Thoracic aorta (tissue), 2 donors: Measurements from ENCODE around the gene ZBTB42. TPM values are rescaled to one million over a fixed set of nuclear protein-coding genes. Genes with fewer than 3 reads are reported as not detected.

Source experiments
- ATAC-seq: fragments of 150-250 bp; one replicate; pipeline ENCODE4 v1.8.0; 2017; ENCODE audit warnings: low read depth; ENCODE audit not compliant: insufficient number of reproducible peaks, low FRiP score
- DNase-seq: peaks from one replicate; pipeline ENCODE4 v3.0.0-alpha.2; 2020; ENCODE audit warnings: low spot score
- H3K27ac ChIP-seq, 2 donors: fragments of 200-600 bp; sonication (generic); 1 replicate in 1 of 2; 2 replicates in 1 of 2; pipeline ENCODE4 v1.5.1; 2016; ENCODE audit warnings: mild to moderate bottlenecking in 2 of 2, moderate library complexity in 2 of 2
- H3K27me3 ChIP-seq: fragments of 200-600 bp; sonication (generic); replicated peaks from 2 replicates; pipeline ENCODE4 v1.6.0; 2016; ENCODE audit warnings: mild to moderate bottlenecking; ENCODE audit not compliant: insufficient read depth
- H3K36me3 ChIP-seq: fragments of 200-600 bp; sonication (generic); one replicate; pipeline ENCODE4 v1.5.1; 2016
- H3K4me1 ChIP-seq, 2 donors: fragments of 200-600 bp; sonication (generic); 1 replicate in 1 of 2; 2 replicates in 1 of 2; pipeline versions ENCODE4 v1.5.1 to v1.6.0; 2016; ENCODE audit warnings: low read depth in 2 of 2, mild to moderate bottlenecking in 1 of 2; ENCODE audit not compliant: control insufficient read depth in 1 of 2
- H3K4me3 ChIP-seq: fragments of 200-600 bp; sonication (generic); 2 replicates; pipeline ENCODE4 v1.5.1; 2016; ENCODE audit warnings: mild to moderate bottlenecking
- H3K9me3 ChIP-seq: fragments of 200-600 bp; sonication (generic); 2 replicates; pipeline ENCODE4 v1.5.1; 2016
- CTCF ChIP-seq: fragments of 200-600 bp; sonication (generic); IDR thresholded peaks from one replicate; pipeline ENCODE4 v1.5.1; 2019; ENCODE audit warnings: antibody characterized with exemption
- total RNA-seq, 2 donors: library from RNA; depleted of rRNA; stranded (reverse); fragments of >200 nt; gene quantifications; one replicate each; pipeline versions ENCODE4 v1.1.0 to v1.2.3, GENCODE V29; 2016

The ZBTB42 gene
- total RNA-seq, 2 donors from 2014 or later = 3.2 to 4.4 TPM

DNA sequence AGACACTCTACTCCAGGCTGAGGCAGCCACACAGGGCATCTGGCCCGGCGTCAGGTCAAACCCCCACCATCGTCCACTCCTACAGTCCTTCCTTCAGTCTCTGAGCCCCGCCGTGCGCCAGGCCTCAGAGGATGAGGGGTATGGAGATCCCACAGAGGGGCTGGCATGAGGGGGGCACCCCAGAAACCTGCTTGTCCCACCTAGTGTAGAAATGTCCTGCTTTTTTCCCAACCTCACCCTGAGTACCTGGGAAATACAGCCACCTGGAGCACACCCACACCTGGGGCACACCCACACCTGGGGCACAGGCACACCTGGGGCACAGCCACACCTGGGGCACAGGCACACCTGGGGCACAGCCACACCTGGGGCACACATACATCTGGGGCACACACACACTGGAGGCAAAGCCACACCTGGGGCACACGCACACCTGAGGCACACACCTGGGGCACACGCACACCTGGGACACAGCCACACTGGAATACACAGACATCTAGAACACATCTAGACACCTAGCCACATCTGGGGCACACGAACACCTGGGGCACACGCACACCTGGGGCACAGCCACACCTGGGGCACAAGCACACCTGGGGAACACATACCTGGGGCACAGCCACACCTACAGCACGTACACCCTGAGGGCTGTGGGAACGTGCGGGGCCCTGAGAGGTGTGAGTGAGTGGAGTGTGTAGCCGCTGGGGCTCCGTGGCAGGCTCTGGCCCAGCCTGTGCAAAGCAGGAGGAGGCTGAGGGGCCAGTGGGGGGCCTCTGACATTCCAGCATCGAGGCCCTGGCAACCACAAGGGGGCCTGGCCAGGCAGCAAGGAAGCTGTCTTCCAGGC is 23.7 kb upstream of the ZBTB42 start:
- H3K4me3 ChIP-seq = no peak overlapping the region
- H3K4me1 ChIP-seq = no peaks in the 10 kb centered on the region
- H3K36me3 ChIP-seq = peaks cover 37% of the 10 kb centered on the region
- no peak for TF ChIP-seq CTCF
- no peak for ATAC-seq
- H3K9me3 ChIP-seq = no peaks in the 10 kb centered on the region
- no peaks in the 10 kb centered on the region for H3K27me3 ChIP-seq
- H3K27ac ChIP-seq = no peak overlapping the region
- DNase-seq = no peak

- no peak for TF ChIP-seq CTCF
- H3K9me3 ChIP-seq = no peaks in the 10 kb centered on the region
- H3K27ac ChIP-seq = no peak overlapping the region
- no peak overlapping the region for H3K4me3 ChIP-seq
- no peaks in the 10 kb centered on the region for H3K4me1 ChIP-seq
- DNase-seq = no peak
- H3K36me3 ChIP-seq = peaks cover 30% of the 10 kb centered on the region
- no peaks in the 10 kb centered on the region for H3K27me3 ChIP-seq
- no peak for ATAC-seq
These were observed 23.1 kb upstream of the ZBTB42 start for GRCh38 chr14:104777808-104778249.

GRCh38 chr14:104778694-104779331 is 22.1 kb upstream of the ZBTB42 start:
- TF ChIP-seq CTCF = no peak
- no peaks in the 10 kb centered on the region for H3K4me1 ChIP-seq
- no peak for ATAC-seq

GRCh38 chr14:104779776-104780512 is 21.0 kb upstream of the ZBTB42 start:
- Histone ChIP-seq H3K27ac (no peak overlapping the region), H3K4me1 (peaks cover 0 to 7% of the 10 kb centered on the region in 2 donors), H3K36me3 (peaks cover 22% of the 10 kb centered on the region), H3K27me3 (no peaks in the 10 kb centered on the region), H3K9me3 (no peaks in the 10 kb centered on the region), H3K4me3 (no peak overlapping the region)
- ATAC-seq (no peak), DNase-seq (no peak)
- TF ChIP-seq CTCF = no peak

More at GRCh38 chr14:104778694-104779331, 22.1 kb upstream of the ZBTB42 start:
- Histone ChIP-seq H3K9me3 (no peaks in the 10 kb centered on the region), H3K4me3 (no peak overlapping the region), H3K27me3 (no peaks in the 10 kb centered on the region), H3K36me3 (peaks cover 25% of the 10 kb centered on the region), H3K27ac (no peak overlapping the region)
- no peak for DNase-seq

GRCh38 chr14:104780513-104781030 is 20.3 kb upstream of the ZBTB42 start:
- DNase-seq (no peak), ATAC-seq (no peak)
- peaks cover 0 to 13% of the 10 kb centered on the region in 2 donors for H3K4me1 ChIP-seq
- no peak for TF ChIP-seq CTCF
- H3K9me3 ChIP-seq = no peaks in the 10 kb centered on the region
- no peaks in the 10 kb centered on the region for H3K27me3 ChIP-seq
- H3K4me3 ChIP-seq = no peak overlapping the region
- H3K36me3 ChIP-seq = peaks cover 16% of the 10 kb centered on the region
- no peak overlapping the region for H3K27ac ChIP-seq
